ENCODE data around the gene SPDYC. TPM values are rescaled to one million over a fixed set of nuclear protein-coding genes. Genes with fewer than 3 reads are reported as not detected.
A peak's percentile ranks its signal among the peaks of the same experiment; 100 is the strongest.

Gene SPDYC
- polyA plus RNA-seq, 3 donors, result 0.64 TPM; not detected in 2

DNA sequence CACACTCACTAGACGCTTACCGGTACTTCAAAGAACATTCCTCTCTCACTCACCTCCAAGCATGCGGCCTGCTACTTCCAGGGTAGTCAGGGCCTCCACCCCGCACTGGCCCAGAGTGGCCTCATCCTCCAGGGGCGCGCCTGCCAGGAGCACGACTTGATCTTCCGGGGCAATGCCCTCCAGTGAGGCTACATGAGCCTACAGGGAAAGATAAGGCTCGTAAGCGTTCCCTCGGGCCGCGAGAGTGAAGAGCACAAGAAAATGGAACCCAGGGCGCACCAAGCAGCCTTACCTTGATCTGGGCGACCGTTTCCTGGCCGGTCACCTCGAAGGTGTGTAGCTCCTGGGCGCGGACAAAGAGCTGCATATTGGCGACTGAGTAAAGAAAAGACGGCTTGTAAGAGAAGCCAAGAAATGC lies 48.6 kb upstream of the SPDYC start:
- H3K4me1 Mint-ChIP-seq, result peaks cover 21% of the 10 kb centered on the region
- Histone ChIP-seq H2AFZ (ENCODE audit: insufficient read depth, low read depth, low read length, poor library complexity, severe bottlenecking) (peak overlapping the region; percentile 92), H3K4me2 (replicated peaks; ENCODE audit: extremely low read depth, low read length, poor library complexity, severe bottlenecking) (peak overlapping the region; percentile 89), H3K36me3 (replicated peaks in 1 of 2; ENCODE audit: control insufficient read depth in 1 of 2, insufficient read depth in 2 of 2, low read length in 2 of 2) (peaks cover 47 to 56% of the 10 kb centered on the region in 2 donors), H3K9me3 (replicated peaks in 1 of 2; ENCODE audit: control insufficient read depth in 1 of 2, insufficient read depth in 1 of 2, low read length in 2 of 2) (no peaks in the 10 kb centered on the region), H3K4me3 (replicated peaks in 1 of 3; ENCODE audit: low read depth in 2 of 3, low read length in 3 of 3) (peak overlapping the region; percentile 72 to 93 (median 91)), H3K79me2 (ENCODE audit: insufficient read depth, low read length) (peaks cover 64% of the 10 kb centered on the region), H3K27ac (ENCODE audit: low read depth in 1 of 2, low read length in 2 of 2) (peak overlapping the region; percentile 87 to 99), H3K9ac (ENCODE audit: insufficient read depth, low read length, poor library complexity, severe bottlenecking) (peak overlapping the region; percentile 98), H4K20me1 (ENCODE audit: insufficient read depth, low read length) (peaks cover 12% of the 10 kb centered on the region), H3K4me1 (ENCODE audit: control insufficient read depth in 1 of 2, insufficient read depth in 2 of 2, low read length in 2 of 2) (peaks cover 24 to 40% of the 10 kb centered on the region in 2 donors), H3K27me3 (ENCODE audit: control insufficient read depth in 2 of 2, insufficient read depth in 2 of 2, low read length in 2 of 2) (no peaks in the 10 kb centered on the region)
- TF ChIP-seq, protein P1, sequence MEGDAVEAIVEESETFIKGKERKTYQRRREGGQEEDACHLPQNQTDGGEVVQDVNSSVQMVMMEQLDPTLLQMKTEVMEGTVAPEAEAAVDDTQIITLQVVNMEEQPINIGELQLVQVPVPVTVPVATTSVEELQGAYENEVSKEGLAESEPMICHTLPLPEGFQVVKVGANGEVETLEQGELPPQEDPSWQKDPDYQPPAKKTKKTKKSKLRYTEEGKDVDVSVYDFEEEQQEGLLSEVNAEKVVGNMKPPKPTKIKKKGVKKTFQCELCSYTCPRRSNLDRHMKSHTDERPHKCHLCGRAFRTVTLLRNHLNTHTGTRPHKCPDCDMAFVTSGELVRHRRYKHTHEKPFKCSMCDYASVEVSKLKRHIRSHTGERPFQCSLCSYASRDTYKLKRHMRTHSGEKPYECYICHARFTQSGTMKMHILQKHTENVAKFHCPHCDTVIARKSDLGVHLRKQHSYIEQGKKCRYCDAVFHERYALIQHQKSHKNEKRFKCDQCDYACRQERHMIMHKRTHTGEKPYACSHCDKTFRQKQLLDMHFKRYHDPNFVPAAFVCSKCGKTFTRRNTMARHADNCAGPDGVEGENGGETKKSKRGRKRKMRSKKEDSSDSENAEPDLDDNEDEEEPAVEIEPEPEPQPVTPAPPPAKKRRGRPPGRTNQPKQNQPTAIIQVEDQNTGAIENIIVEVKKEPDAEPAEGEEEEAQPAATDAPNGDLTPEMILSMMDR (IDR thresholded peaks at IDR 0.05), result no peak
- intact Hi-C loops (cut with micrococcal nuclease), result loop anchor here in 1 of 2 donors (5.0 kb wide), 1 partner anchor 204 kb away; the partner anchor contains the start of gene ATG2A
- H3K9me3 Mint-ChIP-seq, result no peaks in the 10 kb centered on the region
- peak overlapping the region; percentile 96 to 98 for H3K4me3 Mint-ChIP-seq
- H3K27ac Mint-ChIP-seq, result peak overlapping the region; percentile 99 to 100 (median 99)
- peaks cover 54 to 63% of the 10 kb centered on the region in 2 donors for H3K36me3 Mint-ChIP-seq
- under 1% methylated on average over 22 of the region's 22 CpGs for WGBS (ENCODE audit: insufficient coverage)
- H3K27me3 Mint-ChIP-seq (ENCODE audit: low read depth in 3 of 3), result no peaks in the 10 kb centered on the region
- peak in 2 of 3 donors; percentile 38 to 43 for DNase-seq

DNA sequence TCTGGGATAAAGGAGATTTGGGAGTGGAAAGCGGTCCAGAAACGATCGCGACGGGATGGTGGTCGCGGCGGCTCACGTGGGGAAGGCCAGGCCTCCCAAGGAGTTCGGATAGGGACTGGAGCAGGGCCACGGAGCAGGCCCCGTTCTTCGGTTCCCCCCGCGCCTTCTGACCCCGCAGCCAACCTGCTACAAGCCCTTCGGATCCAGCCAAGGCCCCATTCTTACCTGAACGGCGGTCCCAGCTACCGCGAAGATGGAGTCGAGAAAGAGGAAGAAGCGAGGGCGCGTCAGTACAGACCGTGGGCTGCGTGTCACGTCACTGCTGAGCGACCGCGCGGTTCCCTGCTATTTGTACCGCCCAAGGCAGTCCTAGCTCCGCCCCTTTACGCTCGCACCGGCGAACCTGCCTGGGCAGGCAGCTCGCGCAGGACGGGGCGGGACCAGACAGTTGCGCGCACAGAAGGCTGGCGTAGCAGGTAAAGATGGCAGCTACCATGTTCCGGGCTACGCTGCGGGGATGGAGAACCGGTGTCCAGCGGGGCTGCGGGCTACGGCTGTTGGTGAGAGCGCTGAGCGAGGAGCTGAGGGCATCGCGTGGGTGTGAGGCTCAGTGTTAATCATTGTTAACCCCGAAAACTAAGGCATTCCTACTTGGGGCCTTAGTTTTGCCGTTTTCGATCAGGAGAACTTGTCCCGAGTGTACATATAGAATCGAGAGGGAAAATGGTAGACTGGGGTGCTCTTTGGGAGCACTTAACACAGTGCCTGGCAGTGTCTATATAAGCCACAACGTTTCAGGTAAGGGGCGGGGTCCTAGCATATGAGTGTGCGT lies 48.0 kb upstream of the SPDYC start, which contains the start of the genes FAU and MRPL49:
Gene FAU, minus strand, starts transcription at position 270 of the 832 bp plus-strand sequence. CDS start 321 bp downstream, outside the sequence.
Gene MRPL49, plus strand, starts transcription at position 457 of the 832 bp plus-strand sequence. Its CDS starts 26 bp downstream, at position 483.
- DNase-seq, result peak; percentile 98 to 99 (median 99)
- intact Hi-C loops (cut with micrococcal nuclease), result loop anchor here (2.0 to 5.0 kb wide), 2 partner anchors 37 to 205 kb away; partner anchors contain the start of genes CDCA5 (in 2 of the 2), ZFPL1 (in 2 of the 2) and ATG2A (in 1 of the 2)
- Histone ChIP-seq H3K27me3 (ENCODE audit: control insufficient read depth in 2 of 2, insufficient read depth in 2 of 2, low read length in 2 of 2) (no peaks in the 10 kb centered on the region), H3K4me1 (ENCODE audit: control insufficient read depth in 1 of 2, insufficient read depth in 2 of 2, low read length in 2 of 2) (peaks cover 18 to 34% of the 10 kb centered on the region in 2 donors), H3K79me2 (ENCODE audit: insufficient read depth, low read length) (peaks cover 58% of the 10 kb centered on the region), H3K9me3 (replicated peaks in 1 of 2; ENCODE audit: control insufficient read depth in 1 of 2, insufficient read depth in 1 of 2, low read length in 2 of 2) (no peaks in the 10 kb centered on the region), H3K9ac (ENCODE audit: insufficient read depth, low read length, poor library complexity, severe bottlenecking) (peak within 1 kb of the TSS; percentile 98), H3K4me3 (replicated peaks in 1 of 3; ENCODE audit: low read depth in 2 of 3, low read length in 3 of 3) (peak within 1 kb of the TSS; percentile 72 to 93 (median 91)), H3K27ac (ENCODE audit: low read depth in 1 of 2, low read length in 2 of 2) (peak within 1 kb of the TSS; percentile 87 to 99), H3K36me3 (replicated peaks in 1 of 2; ENCODE audit: control insufficient read depth in 1 of 2, insufficient read depth in 2 of 2, low read length in 2 of 2) (peaks cover 53 to 62% of the 10 kb centered on the region in 2 donors), H3K4me2 (replicated peaks; ENCODE audit: extremely low read depth, low read length, poor library complexity, severe bottlenecking) (peak within 1 kb of the TSS; percentile 89), H4K20me1 (ENCODE audit: insufficient read depth, low read length) (peaks cover 14% of the 10 kb centered on the region), H2AFZ (ENCODE audit: insufficient read depth, low read depth, low read length, poor library complexity, severe bottlenecking) (peak within 1 kb of the TSS; percentile 92)
- Mint-ChIP-seq H3K9me3 (no peaks in the 10 kb centered on the region), H3K4me1 (peaks cover 17% of the 10 kb centered on the region), H3K4me3 (peak within 1 kb of the TSS; percentile 96 to 98), H3K27ac (peak within 1 kb of the TSS; percentile 99 to 100 (median 99)), H3K36me3 (peaks cover 59 to 69% of the 10 kb centered on the region in 2 donors), H3K27me3 (ENCODE audit: low read depth in 3 of 3) (no peaks in the 10 kb centered on the region)
- WGBS (ENCODE audit: insufficient coverage), result under 1% methylated on average over 56 of the region's 64 CpGs
- TF ChIP-seq, protein P1 (IDR thresholded peaks at IDR 0.05), result no peak
